Vagina (tissue), 2 donors: ENCODE data around the gene KRTAP25-1.

ENCODE experiments used
- CTCF ChIP-seq, 3 experiments: fragments of 450-650 bp in 2 of 3; fragments of 200-600 bp in 1 of 3; sonication (generic) in 1 of 3; IDR thresholded peaks; one replicate each; pipeline ENCODE4 v1.5.1; 2017 to 2019; ENCODE audit warnings: antibody characterized with exemption in 3 of 3, mild to moderate bottlenecking in 2 of 3, moderate library complexity in 2 of 3
- POLR2A ChIP-seq, 2 donors: fragments of 450-650 bp; IDR thresholded peaks; one replicate each; pipeline ENCODE4 v1.6.1; 2017; ENCODE audit warnings: antibody characterized with exemption in 2 of 2, mild to moderate bottlenecking in 2 of 2, moderate library complexity in 2 of 2

- TF ChIP-seq POLR2A (IDR thresholded peaks at IDR 0.05) = no peak
- no peak for TF ChIP-seq CTCF (IDR thresholded peaks at IDR 0.05)
These were observed 48.5 kb upstream of the KRTAP25-1 start for GRCh38 chr21:30337772-30338171.
